GM21390 (cell line): ENCODE measurements around the gene PLCL2.
"Not testable (repeated sequence)": the region's sequence is repeated elsewhere in the genome, so short reads cannot be mapped to it uniquely, and the experiment has no call there.

ENCODE experiments used
- ATAC-seq: cut with Tn5 transposase; IDR thresholded peaks from one replicate; pipeline ENCODE4 v1.9.1; 2021; ENCODE audit not compliant: unreplicated experiment

Gene PLCL2

GRCh38 chr3:17070161-17070959 lies 185.6 kb downstream of the PLCL2 start:
- ATAC-seq, result no peak

- no peak for ATAC-seq
These were observed 189.8 kb downstream of the PLCL2 start for GRCh38 chr3:17074559-17074958.

GRCh38 chr3:17075358-17075757 lies 190.6 kb downstream of the PLCL2 start:
- no peak for ATAC-seq

- ATAC-seq, result no peak
These were observed 191.2 kb downstream of the PLCL2 start for GRCh38 chr3:17075907-17076306.

GRCh38 chr3:17076940-17077605 lies 192.3 kb downstream of the PLCL2 start:
- ATAC-seq, result no peak

GRCh38 chr3:17077606-17078005 lies 192.9 kb downstream of the PLCL2 start:
- ATAC-seq, result no peak

GRCh38 chr3:17078926-17079465 lies 194.2 kb downstream of the PLCL2 start:
- no peak for ATAC-seq

- no peak for ATAC-seq
These were observed 195.2 kb downstream of the PLCL2 start for GRCh38 chr3:17079933-17080332.

- ATAC-seq, result no peak
These were observed 196.8 kb downstream of the PLCL2 start for GRCh38 chr3:17081520-17081919.

- no peak for ATAC-seq
These were observed 202.8 kb downstream of the PLCL2 start for GRCh38 chr3:17087509-17087908.

GRCh38 chr3:17088017-17088416 lies 203.3 kb downstream of the PLCL2 start:
- ATAC-seq, result no peak

GRCh38 chr3:17088602-17089313 lies 204.0 kb downstream of the PLCL2 start:
- ATAC-seq, result no peak

GRCh38 chr3:17089314-17089700 lies 204.6 kb downstream of the PLCL2 start:
- ATAC-seq, result no peak

- no peak for ATAC-seq
These were observed 205.7 kb downstream of the PLCL2 start for GRCh38 chr3:17090280-17090983.

- no peak for ATAC-seq
These were observed 207.3 kb downstream of the PLCL2 start for GRCh38 chr3:17091910-17092582.

- ATAC-seq, result no peak
These were observed 207.8 kb downstream of the PLCL2 start for GRCh38 chr3:17092583-17092933.

- ATAC-seq, result no peak
These were observed 209.8 kb downstream of the PLCL2 start for GRCh38 chr3:17094551-17094950.

GRCh38 chr3:17103579-17103978 lies 218.8 kb downstream of the PLCL2 start:
- no peak for ATAC-seq

- not testable (repeated sequence) for ATAC-seq
These were observed 222.0 kb downstream of the PLCL2 start for GRCh38 chr3:17106801-17107200.

GRCh38 chr3:17110660-17111396 lies 226.1 kb downstream of the PLCL2 start:
- no peak for ATAC-seq
